ENCODE measurements around the gene TBPL1. TPM values are rescaled to one million over a fixed set of nuclear protein-coding genes. Genes with fewer than 3 reads are reported as not detected.

The TBPL1 gene
- total and polyA plus RNA-seq, 2 donors (not counting 1 experiment from before 2014, with no cell fraction given), result 23.3 to 29.6 TPM

DNA sequence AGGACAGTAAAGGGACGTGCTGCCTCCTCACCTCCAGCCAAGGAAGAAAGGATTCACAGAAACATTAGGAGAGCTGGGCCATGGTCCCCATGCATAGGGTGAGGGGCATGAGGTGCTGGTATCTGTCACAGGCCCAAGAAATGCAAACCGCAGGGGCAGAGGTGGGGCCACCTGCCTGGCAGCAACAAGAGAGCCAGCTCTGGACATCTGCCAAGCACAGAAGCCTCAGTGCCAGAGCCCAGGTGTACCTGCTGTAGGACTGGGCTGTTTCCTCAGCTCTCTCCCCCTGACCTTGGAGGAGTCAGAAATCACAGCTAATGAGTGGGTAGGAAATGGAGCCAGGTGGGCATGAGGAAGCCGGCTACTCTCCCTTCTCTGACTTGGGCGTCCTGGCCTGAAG is 54.1 kb downstream of the TBPL1 start:
- Histone ChIP-seq H3K4me2 (replicated peaks; ENCODE audit: low read depth, low read length, poor library complexity, severe bottlenecking) (no peak overlapping the region), H3K4me1 (ENCODE audit: control insufficient read depth in 2 of 2, insufficient read depth in 2 of 2, low read length in 2 of 2) (no peaks in the 10 kb centered on the region), H3K27ac (ENCODE audit: low read length in 2 of 2) (no peak overlapping the region), H3K4me3 (ENCODE audit: control extremely low read depth in 1 of 5, extremely low read depth in 1 of 5, insufficient read depth in 1 of 5, low read depth in 2 of 5, low read length in 4 of 5) (no peak overlapping the region), H3K36me3 (replicated peaks in 1 of 2; ENCODE audit: control extremely low read depth in 1 of 2, control insufficient read depth in 1 of 2, extremely low read depth in 1 of 2, insufficient read depth in 2 of 2, low read length in 1 of 2) (no peaks in the 10 kb centered on the region), H3K27me3 (replicated peaks in 1 of 4; ENCODE audit: control extremely low read depth in 1 of 4, control insufficient read depth in 3 of 4, insufficient read depth in 4 of 4, low read length in 3 of 4) (peaks cover 0 to 4% (median 0%) of the 10 kb centered on the region in 4 experiments), H3K9ac (ENCODE audit: low read length) (no peak overlapping the region), H3K79me2 (ENCODE audit: control insufficient read depth, insufficient read depth, low read length) (no peaks in the 10 kb centered on the region), H4K20me1 (ENCODE audit: control insufficient read depth, insufficient read depth, low read length, poor library complexity, severe bottlenecking) (no peaks in the 10 kb centered on the region), H3K9me3 (ENCODE audit: control extremely low read depth in 1 of 3, control insufficient read depth in 2 of 3, insufficient read depth in 1 of 3, low read length in 2 of 3) (no peaks in the 10 kb centered on the region), H2AFZ (ENCODE audit: insufficient read depth, low read depth, low read length, poor library complexity, severe bottlenecking) (no peak overlapping the region)
- no peak overlapping the region for H3K27ac Mint-ChIP-seq
- 85% methylated on average over 1 of the region's 4 CpGs for WGBS (ENCODE audit: insufficient coverage)
- POLR2A ChIA-PET, result no interaction called here
- CTCF ChIA-PET, result no interaction called here
- H3K4me1 Mint-ChIP-seq, result no peaks in the 10 kb centered on the region
- no peaks in the 10 kb centered on the region for H3K9me3 Mint-ChIP-seq (ENCODE audit: insufficient read depth)
- ATAC-seq (ENCODE audit: low read depth), result no peak
- no peak for DNase-seq
- peaks cover 29% of the 10 kb centered on the region for H3K27me3 Mint-ChIP-seq
- TF ChIP-seq, protein P1, sequence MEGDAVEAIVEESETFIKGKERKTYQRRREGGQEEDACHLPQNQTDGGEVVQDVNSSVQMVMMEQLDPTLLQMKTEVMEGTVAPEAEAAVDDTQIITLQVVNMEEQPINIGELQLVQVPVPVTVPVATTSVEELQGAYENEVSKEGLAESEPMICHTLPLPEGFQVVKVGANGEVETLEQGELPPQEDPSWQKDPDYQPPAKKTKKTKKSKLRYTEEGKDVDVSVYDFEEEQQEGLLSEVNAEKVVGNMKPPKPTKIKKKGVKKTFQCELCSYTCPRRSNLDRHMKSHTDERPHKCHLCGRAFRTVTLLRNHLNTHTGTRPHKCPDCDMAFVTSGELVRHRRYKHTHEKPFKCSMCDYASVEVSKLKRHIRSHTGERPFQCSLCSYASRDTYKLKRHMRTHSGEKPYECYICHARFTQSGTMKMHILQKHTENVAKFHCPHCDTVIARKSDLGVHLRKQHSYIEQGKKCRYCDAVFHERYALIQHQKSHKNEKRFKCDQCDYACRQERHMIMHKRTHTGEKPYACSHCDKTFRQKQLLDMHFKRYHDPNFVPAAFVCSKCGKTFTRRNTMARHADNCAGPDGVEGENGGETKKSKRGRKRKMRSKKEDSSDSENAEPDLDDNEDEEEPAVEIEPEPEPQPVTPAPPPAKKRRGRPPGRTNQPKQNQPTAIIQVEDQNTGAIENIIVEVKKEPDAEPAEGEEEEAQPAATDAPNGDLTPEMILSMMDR (IDR thresholded peaks at IDR 0.05), result no peak
- no peak for TF ChIP-seq EZH2 (IDR thresholded peaks at IDR 0.05; ENCODE audit: borderline replicate concordance, insufficient read depth, low read depth, low read length, poor library complexity, severe bottlenecking)
- no peak overlapping the region for H3K4me3 Mint-ChIP-seq
- intact Hi-C loops (cut with micrococcal nuclease), result no loop called here

DNA sequence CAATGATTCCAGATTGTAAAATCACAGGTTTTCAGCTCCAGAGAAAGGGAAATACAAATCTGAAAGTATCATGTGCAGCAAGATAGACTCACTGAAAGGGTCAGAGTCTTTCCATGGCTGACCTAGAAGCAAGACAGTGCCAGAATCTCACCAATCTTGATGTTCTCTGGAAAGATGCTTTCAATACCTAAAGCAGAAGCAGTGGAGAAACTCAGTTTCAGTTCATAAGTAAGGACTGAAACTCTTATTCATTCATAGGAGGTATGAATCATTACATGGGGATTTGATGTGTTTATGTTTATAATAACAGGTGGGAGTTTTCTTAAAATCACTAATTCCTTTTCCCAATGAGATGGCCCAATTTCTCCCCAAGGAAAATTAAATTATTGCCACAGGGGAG is 56.9 kb downstream of the TBPL1 start:
- H3K9me3 Mint-ChIP-seq (ENCODE audit: insufficient read depth), result no peaks in the 10 kb centered on the region
- no peaks in the 10 kb centered on the region for H3K4me1 Mint-ChIP-seq
- H3K27me3 ChIP-seq (replicated peaks in 1 of 4; ENCODE audit: control extremely low read depth in 1 of 4, control insufficient read depth in 3 of 4, insufficient read depth in 4 of 4, low read length in 3 of 4), result peaks cover 0 to 4% (median 0%) of the 10 kb centered on the region in 4 experiments
- H3K4me2 ChIP-seq (replicated peaks; ENCODE audit: low read depth, low read length, poor library complexity, severe bottlenecking), result no peak overlapping the region
- no peak for ATAC-seq (ENCODE audit: low read depth)
- DNase-seq, result no peak
- H3K27me3 Mint-ChIP-seq, result peaks cover 22% of the 10 kb centered on the region
- H4K20me1 ChIP-seq (ENCODE audit: control insufficient read depth, insufficient read depth, low read length, poor library complexity, severe bottlenecking), result no peaks in the 10 kb centered on the region
- no peaks in the 10 kb centered on the region for H3K9me3 ChIP-seq (ENCODE audit: control extremely low read depth in 1 of 3, control insufficient read depth in 2 of 3, insufficient read depth in 1 of 3, low read length in 2 of 3)
- TF ChIP-seq, protein P1 (IDR thresholded peaks at IDR 0.05), result no peak
- no peak for TF ChIP-seq EZH2 (IDR thresholded peaks at IDR 0.05; ENCODE audit: borderline replicate concordance, insufficient read depth, low read depth, low read length, poor library complexity, severe bottlenecking)
- H2AFZ ChIP-seq (ENCODE audit: insufficient read depth, low read depth, low read length, poor library complexity, severe bottlenecking), result no peak overlapping the region
- H3K4me1 ChIP-seq (ENCODE audit: control insufficient read depth in 2 of 2, insufficient read depth in 2 of 2, low read length in 2 of 2), result no peaks in the 10 kb centered on the region
- H3K4me3 ChIP-seq (ENCODE audit: control extremely low read depth in 1 of 5, extremely low read depth in 1 of 5, insufficient read depth in 1 of 5, low read depth in 2 of 5, low read length in 4 of 5), result no peak overlapping the region
- H3K27ac ChIP-seq (ENCODE audit: low read length in 2 of 2), result no peak overlapping the region
- ChIA-PET POLR2A (no interaction called here), CTCF (no interaction called here)
- H3K36me3 ChIP-seq (replicated peaks in 1 of 2; ENCODE audit: control extremely low read depth in 1 of 2, control insufficient read depth in 1 of 2, extremely low read depth in 1 of 2, insufficient read depth in 2 of 2, low read length in 1 of 2), result no peaks in the 10 kb centered on the region
- no peak overlapping the region for H3K9ac ChIP-seq (ENCODE audit: low read length)
- no peak overlapping the region for H3K4me3 Mint-ChIP-seq
- intact Hi-C loops (cut with micrococcal nuclease), result no loop called here
- H3K79me2 ChIP-seq (ENCODE audit: control insufficient read depth, insufficient read depth, low read length), result no peaks in the 10 kb centered on the region
- H3K27ac Mint-ChIP-seq, result no peak overlapping the region

All from B cell (primary cell).